ENCODE data around the gene PALLD. TPM values are rescaled to one million over a fixed set of nuclear protein-coding genes. Genes with fewer than 3 reads are reported as not detected.

Gene PALLD
- total RNA-seq, 1 donor from 2014 or later, result 16.4 TPM

DNA sequence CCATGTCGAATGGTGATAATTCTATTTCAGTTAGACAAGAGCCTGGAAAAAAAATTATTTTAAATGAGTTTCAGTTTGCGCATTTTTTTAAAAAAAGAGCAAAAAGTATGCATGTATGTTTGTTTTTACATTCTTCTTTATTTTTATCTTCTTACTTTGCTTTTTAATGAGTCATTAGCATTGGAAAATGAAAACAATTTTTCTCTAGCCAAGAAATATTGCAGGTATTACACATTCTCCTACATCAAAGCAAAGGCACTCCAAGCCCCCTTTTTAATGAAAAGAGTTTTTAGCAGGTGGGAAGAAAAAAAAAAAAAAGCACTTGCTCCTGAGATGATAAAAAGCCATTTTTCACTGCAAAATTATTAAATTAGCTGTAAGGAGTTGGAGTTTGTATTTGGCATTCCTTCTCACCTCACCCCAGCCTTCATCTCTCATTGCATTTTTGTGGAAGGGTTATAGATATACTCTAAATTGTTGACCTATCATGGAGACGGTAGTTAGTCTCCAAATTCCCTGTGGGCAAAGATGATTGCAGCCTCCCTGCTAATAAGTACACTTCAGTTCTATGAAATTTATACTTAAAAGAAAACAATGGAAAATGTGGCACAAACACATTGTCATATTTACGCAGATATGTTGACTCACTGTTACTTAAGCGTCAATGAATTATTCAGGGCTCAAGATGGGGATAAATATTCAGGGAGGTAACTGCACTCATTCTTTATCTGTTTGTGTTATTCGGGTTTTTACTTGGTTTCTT is 43.8 kb downstream of the PALLD start:
- H3K27me3 Mint-ChIP-seq (ENCODE audit: unreplicated experiment), result peaks cover 1% of the 10 kb centered on the region
- no peak for DNase-seq (ENCODE audit: low spot score)
- H3K9me3 Mint-ChIP-seq (ENCODE audit: unreplicated experiment), result no peaks in the 10 kb centered on the region
- H3K27ac Mint-ChIP-seq (ENCODE audit: unreplicated experiment), result no peak overlapping the region
- no peaks in the 10 kb centered on the region for H3K36me3 Mint-ChIP-seq (ENCODE audit: low read depth, unreplicated experiment)
- no peak overlapping the region for H3K4me3 Mint-ChIP-seq (ENCODE audit: unreplicated experiment)
- peaks cover 16% of the 10 kb centered on the region for H3K4me1 Mint-ChIP-seq (ENCODE audit: unreplicated experiment)
- TF ChIP-seq CTCF (IDR thresholded peaks at IDR 0.05; ENCODE audit: unreplicated experiment), result no peak

DNA sequence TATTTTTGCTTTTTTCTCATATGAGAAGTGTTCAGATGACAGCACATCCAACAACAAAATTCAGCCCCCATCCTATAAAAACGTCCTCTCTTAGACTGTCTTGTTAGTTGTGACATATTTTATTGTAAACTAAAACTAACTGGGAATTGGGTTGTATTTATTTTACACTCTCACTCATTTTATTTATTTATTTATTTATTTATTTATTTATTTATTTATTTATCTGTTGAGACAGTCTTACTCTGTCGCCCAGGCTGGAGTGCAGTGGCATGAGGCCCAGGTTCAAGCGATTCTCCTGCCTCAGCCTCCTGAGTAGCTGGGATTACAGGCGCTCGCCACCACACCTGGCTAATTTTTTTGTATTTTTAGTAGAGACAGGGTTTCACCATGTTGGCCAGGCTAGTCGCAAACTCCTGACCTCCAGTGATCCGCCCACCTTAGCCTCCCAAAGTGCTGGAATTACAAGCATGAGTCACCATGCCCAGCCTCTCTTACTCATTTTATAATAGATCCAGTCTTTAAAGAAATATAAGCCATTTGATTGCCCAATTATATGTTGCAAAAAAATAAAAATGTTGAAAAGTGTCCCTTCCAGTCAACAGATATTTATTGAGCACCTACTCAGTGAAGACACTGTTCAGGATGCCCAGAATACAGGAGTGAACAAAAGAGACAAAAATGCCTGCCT is 44.6 kb downstream of the PALLD start:
- no peaks in the 10 kb centered on the region for H3K9me3 Mint-ChIP-seq (ENCODE audit: unreplicated experiment)
- no peak for DNase-seq (ENCODE audit: low spot score)
- TF ChIP-seq CTCF (IDR thresholded peaks at IDR 0.05; ENCODE audit: unreplicated experiment), result no peak
- H3K27me3 Mint-ChIP-seq (ENCODE audit: unreplicated experiment), result peaks cover 1% of the 10 kb centered on the region
- no peak overlapping the region for H3K27ac Mint-ChIP-seq (ENCODE audit: unreplicated experiment)
- no peak overlapping the region for H3K4me3 Mint-ChIP-seq (ENCODE audit: unreplicated experiment)
- no peaks in the 10 kb centered on the region for H3K36me3 Mint-ChIP-seq (ENCODE audit: low read depth, unreplicated experiment)
- H3K4me1 Mint-ChIP-seq (ENCODE audit: unreplicated experiment), result peaks cover 16% of the 10 kb centered on the region

- no peaks in the 10 kb centered on the region for H3K36me3 Mint-ChIP-seq (ENCODE audit: low read depth, unreplicated experiment)
- peaks cover 34% of the 10 kb centered on the region for H3K4me1 Mint-ChIP-seq (ENCODE audit: unreplicated experiment)
- no peak for TF ChIP-seq CTCF (IDR thresholded peaks at IDR 0.05; ENCODE audit: unreplicated experiment)
Measured at GRCh38 chr4:168549143-168549542, 52.3 kb downstream of the PALLD start.

GRCh38 chr4:168550064-168550766 is 53.4 kb downstream of the PALLD start:
- H3K27ac Mint-ChIP-seq (ENCODE audit: unreplicated experiment), result no peak overlapping the region
- peaks cover 3% of the 10 kb centered on the region for H3K27me3 Mint-ChIP-seq (ENCODE audit: unreplicated experiment)
- H3K4me1 Mint-ChIP-seq (ENCODE audit: unreplicated experiment), result peaks cover 29% of the 10 kb centered on the region
- H3K9me3 Mint-ChIP-seq (ENCODE audit: unreplicated experiment), result no peaks in the 10 kb centered on the region
- no peak for DNase-seq (ENCODE audit: low spot score)
- TF ChIP-seq CTCF (IDR thresholded peaks at IDR 0.05; ENCODE audit: unreplicated experiment), result no peak
- no peaks in the 10 kb centered on the region for H3K36me3 Mint-ChIP-seq (ENCODE audit: low read depth, unreplicated experiment)
- no peak overlapping the region for H3K4me3 Mint-ChIP-seq (ENCODE audit: unreplicated experiment)

More at GRCh38 chr4:168549143-168549542, 52.3 kb downstream of the PALLD start:
- Mint-ChIP-seq H3K27ac (ENCODE audit: unreplicated experiment) (no peak overlapping the region), H3K27me3 (ENCODE audit: unreplicated experiment) (peaks cover 3% of the 10 kb centered on the region), H3K4me3 (ENCODE audit: unreplicated experiment) (no peak overlapping the region), H3K9me3 (ENCODE audit: unreplicated experiment) (no peaks in the 10 kb centered on the region)
- no peak for DNase-seq (ENCODE audit: low spot score)
